Measurements from ENCODE around the gene KRTAP21-2. TPM values are rescaled to one million over a fixed set of nuclear protein-coding genes. Genes with fewer than 3 reads are reported as not detected.

KRTAP21-2 gene
- total and polyA plus RNA-seq, 4 donors: not detected

Small RNA genes within 50 kb of the gene (small RNA-seq; reads per million reads assigned to genes)
- gene AP000244.1 (ENCODE audit: low replicate concordance) (not detected), gene KRTAP21-3 (ENCODE audit: low replicate concordance) (not detected)

Other genes starting within 250 kb of the KRTAP21-2 start
- not detected for gene KRTAP19-5, start 245.1 kb downstream of the KRTAP21-2 start, total RNA-seq
- gene KRTAP19-5, start 245.1 kb downstream of the KRTAP21-2 start, polyA plus RNA-seq: not detected
- gene KRTAP19-6, start 205.4 kb downstream of the KRTAP21-2 start, total RNA-seq: not detected
- gene KRTAP19-6, start 205.4 kb downstream of the KRTAP21-2 start, polyA plus RNA-seq: not detected
- not detected for gene KRTAP19-7, start 185.9 kb downstream of the KRTAP21-2 start, total RNA-seq
- gene KRTAP19-7, start 185.9 kb downstream of the KRTAP21-2 start, polyA plus RNA-seq: not detected
- not detected for gene KRTAP22-2, start 156.9 kb downstream of the KRTAP21-2 start, total RNA-seq
- not detected for gene KRTAP22-2, start 156.9 kb downstream of the KRTAP21-2 start, polyA plus RNA-seq
- gene KRTAP6-3, start 154.8 kb downstream of the KRTAP21-2 start, total RNA-seq: not detected
- not detected for gene KRTAP6-3, start 154.8 kb downstream of the KRTAP21-2 start, polyA plus RNA-seq
- not detected for gene KRTAP6-2, start 148.4 kb downstream of the KRTAP21-2 start, total RNA-seq
- not detected for gene KRTAP6-2, start 148.4 kb downstream of the KRTAP21-2 start, polyA plus RNA-seq
- gene KRTAP22-1, start 146.2 kb downstream of the KRTAP21-2 start, total RNA-seq: not detected
- not detected for gene KRTAP22-1, start 146.2 kb downstream of the KRTAP21-2 start, polyA plus RNA-seq
- not detected for gene KRTAP6-1, start 133.3 kb downstream of the KRTAP21-2 start, total RNA-seq
- gene KRTAP6-1, start 133.3 kb downstream of the KRTAP21-2 start, polyA plus RNA-seq: not detected
- gene KRTAP20-1, start 130.8 kb downstream of the KRTAP21-2 start, total RNA-seq: not detected
- not detected for gene KRTAP20-1, start 130.8 kb downstream of the KRTAP21-2 start, polyA plus RNA-seq
- not detected for gene KRTAP20-4, start 126.6 kb downstream of the KRTAP21-2 start, total RNA-seq
- gene KRTAP20-4, start 126.6 kb downstream of the KRTAP21-2 start, polyA plus RNA-seq: not detected
- gene KRTAP20-2, start 112.1 kb downstream of the KRTAP21-2 start, total RNA-seq: not detected
- not detected for gene KRTAP20-2, start 112.1 kb downstream of the KRTAP21-2 start, polyA plus RNA-seq
- not detected for gene KRTAP20-3, start 104.4 kb downstream of the KRTAP21-2 start, total RNA-seq
- not detected for gene KRTAP20-3, start 104.4 kb downstream of the KRTAP21-2 start, polyA plus RNA-seq
- gene KRTAP21-3, start 28.5 kb downstream of the KRTAP21-2 start, total RNA-seq: not detected
- gene KRTAP21-3, start 28.5 kb downstream of the KRTAP21-2 start, polyA plus RNA-seq: not detected
- not detected for gene KRTAP21-1, start 8.2 kb upstream of the KRTAP21-2 start, total RNA-seq
- not detected for gene KRTAP21-1, start 8.2 kb upstream of the KRTAP21-2 start, polyA plus RNA-seq
- not detected for gene KRTAP8-1, start 66.0 kb upstream of the KRTAP21-2 start, total RNA-seq
- not detected for gene KRTAP8-1, start 66.0 kb upstream of the KRTAP21-2 start, polyA plus RNA-seq
- gene KRTAP7-1, start 82.5 kb upstream of the KRTAP21-2 start, total RNA-seq: not detected
- gene KRTAP7-1, start 82.5 kb upstream of the KRTAP21-2 start, polyA plus RNA-seq: not detected
- gene KRTAP11-1, start 134.3 kb upstream of the KRTAP21-2 start, total RNA-seq: not detected
- not detected for gene KRTAP11-1, start 134.3 kb upstream of the KRTAP21-2 start, polyA plus RNA-seq

Measured in lung (tissue), 5 donors.